GM19328 (cell line): ENCODE data around the gene IBA57.
"Not testable (repeated sequence)": the region's sequence is repeated elsewhere in the genome, so short reads cannot be mapped to it uniquely, and the experiment has no call there.

Experiments
- ATAC-seq: cut with Tn5 transposase; IDR thresholded peaks from one replicate; pipeline ENCODE4 v1.9.1; 2021; ENCODE audit warnings: mild to moderate bottlenecking, moderate library complexity; ENCODE audit not compliant: unreplicated experiment

The IBA57 gene

GRCh38 chr1:228184152-228184551 lies 18.5 kb downstream of the IBA57 start:
- no peak for ATAC-seq

- no peak for ATAC-seq
Observed at GRCh38 chr1:228185641-228185965, 20.0 kb downstream of the IBA57 start.

- not testable (repeated sequence) for ATAC-seq
Observed at GRCh38 chr1:228188249-228188648, 22.6 kb downstream of the IBA57 start.

GRCh38 chr1:228190182-228190581 lies 24.6 kb downstream of the IBA57 start:
- ATAC-seq, result no peak

- ATAC-seq, result no peak
Observed at GRCh38 chr1:228190778-228191177, 25.2 kb downstream of the IBA57 start.

- no peak for ATAC-seq
Observed at GRCh38 chr1:228194436-228194835, 28.8 kb downstream of the IBA57 start.

- ATAC-seq, result no peak
Observed at GRCh38 chr1:228194921-228195812, 29.6 kb downstream of the IBA57 start.

GRCh38 chr1:228197555-228198147 lies 32.0 kb downstream of the IBA57 start:
- no peak for ATAC-seq

GRCh38 chr1:228198977-228199590 lies 33.5 kb downstream of the IBA57 start:
- no peak for ATAC-seq

GRCh38 chr1:228204958-228205357 lies 39.4 kb downstream of the IBA57 start:
- ATAC-seq, result no peak

GRCh38 chr1:228205526-228206436 lies 40.2 kb downstream of the IBA57 start:
- no peak for ATAC-seq

GRCh38 chr1:228206582-228207351 lies 41.2 kb downstream of the IBA57 start:
- ATAC-seq, result no peak

GRCh38 chr1:228207381-228207810 lies 41.8 kb downstream of the IBA57 start:
- ATAC-seq, result no peak

GRCh38 chr1:228207851-228208821 lies 42.5 kb downstream of the IBA57 start, which contains the start of gene OBSCN:
OBSCN (plus strand) TSS chr1:228208044; CDS start chr1:228211784, 3,740 bp downstream.
- ATAC-seq, result no peak

- ATAC-seq, result no peak
Observed at GRCh38 chr1:228208831-228209551, 43.4 kb downstream of the IBA57 start.

- ATAC-seq, result no peak
Observed at GRCh38 chr1:228209657-228210056, 44.1 kb downstream of the IBA57 start.

GRCh38 chr1:228210076-228210651 lies 44.6 kb downstream of the IBA57 start:
- no peak for ATAC-seq
